Liver (tissue), 9 donors: ENCODE data around the gene CD300LG. TPM values are rescaled to one million over a fixed set of nuclear protein-coding genes. Genes with fewer than 3 reads are reported as not detected.

Source experiments
- DNase-seq: peaks from one replicate; pipeline ENCODE4 v3.0.0-alpha.2; 2017; ENCODE audit warnings: low spot score
- H3K27ac ChIP-seq, 2 donors: one replicate each; pipeline ENCODE4 v1.7.0; 2013; ENCODE audit warnings: inconsistent platforms in 2 of 2, low read length in 2 of 2, control low read depth in 1 of 2, low read depth in 1 of 2, mild to moderate bottlenecking in 1 of 2
- H3K27me3 ChIP-seq, 4 donors: one replicate each; pipeline versions ENCODE4 v1.6.1 to v1.7.0; 2013; ENCODE audit warnings: low read length in 3 of 4, inconsistent platforms in 1 of 4, mild to moderate bottlenecking in 1 of 4, moderate library complexity in 1 of 4; ENCODE audit not compliant: control insufficient read depth in 4 of 4, insufficient read depth in 4 of 4
- H3K36me3 ChIP-seq, 4 donors: one replicate each; pipeline versions ENCODE4 v1.6.1 to v1.7.0; 2013; ENCODE audit warnings: low read length in 3 of 4, mild to moderate bottlenecking in 3 of 4, low read depth in 1 of 4, moderate library complexity in 1 of 4; ENCODE audit not compliant: control insufficient read depth in 4 of 4, insufficient read depth in 3 of 4
- H3K4me1 ChIP-seq, 4 donors: one replicate each; pipeline versions ENCODE4 v1.6.1 to v1.7.0; 2013; ENCODE audit warnings: low read length in 3 of 4, mild to moderate bottlenecking in 3 of 4, moderate library complexity in 1 of 4; ENCODE audit not compliant: control insufficient read depth in 4 of 4, insufficient read depth in 4 of 4
- H3K4me3 ChIP-seq, 3 donors: one replicate each; pipeline versions ENCODE4 v1.6.1 to v1.7.0; 2013; ENCODE audit warnings: low read length in 3 of 3, control low read depth in 1 of 3, low read depth in 1 of 3, mild to moderate bottlenecking in 1 of 3
- H3K9ac ChIP-seq, 2 donors: one replicate each; pipeline ENCODE4 v1.7.0; 2013; ENCODE audit warnings: low read length in 2 of 2, mild to moderate bottlenecking in 2 of 2, moderate library complexity in 2 of 2, control low read depth in 1 of 2, low read depth in 1 of 2
- H3K9me3 ChIP-seq, 4 donors: one replicate each; pipeline versions ENCODE4 v1.6.1 to v1.7.0; 2013; ENCODE audit warnings: low read length in 3 of 4; ENCODE audit not compliant: control insufficient read depth in 4 of 4
- ATF3 ChIP-seq: IDR thresholded peaks from 2 replicates; pipeline ENCODE4 v1.6.1; 2016; ENCODE audit warnings: antibody characterized with exemption
- CTCF ChIP-seq: fragments of 150-350 bp; IDR thresholded peaks from 2 replicates; pipeline ENCODE4 v1.5.1; 2017; ENCODE audit warnings: improper control_type of control experiment, low read depth, low read length; ENCODE audit not compliant: missing input control
- EGR1 ChIP-seq, 2 donors: IDR thresholded peaks; 2 replicates each; pipeline ENCODE4 v1.6.1; 2016 to 2018; ENCODE audit warnings: antibody characterized with exemption in 2 of 2, low read depth in 2 of 2
- FOXA1 ChIP-seq: IDR thresholded peaks from 2 replicates; pipeline ENCODE4 v1.6.1; 2016; ENCODE audit warnings: antibody characterized with exemption
- FOXA2 ChIP-seq: IDR thresholded peaks from 2 replicates; pipeline ENCODE4 v1.6.1; 2016; ENCODE audit warnings: antibody characterized with exemption
- GABPA ChIP-seq, 2 donors: IDR thresholded peaks in 1 of 2; conservative IDR thresholded peaks in 1 of 2; 2 replicates each; pipeline ENCODE4 v1.6.1; 2016; ENCODE audit warnings: antibody characterized with exemption in 2 of 2, mild to moderate bottlenecking in 1 of 2, moderate library complexity in 1 of 2
- HNF4A ChIP-seq, 2 donors: conservative IDR thresholded peaks; 2 replicates each; pipeline ENCODE4 v1.6.1; 2016; ENCODE audit warnings: antibody characterized with exemption in 2 of 2, mild to moderate bottlenecking in 2 of 2
- HNF4G ChIP-seq: IDR thresholded peaks from 2 replicates; pipeline ENCODE4 v1.6.1; 2016; ENCODE audit warnings: antibody characterized with exemption
- JUND ChIP-seq, 2 donors: IDR thresholded peaks; 2 replicates each; pipeline ENCODE4 v1.6.1; 2016; ENCODE audit warnings: antibody characterized with exemption in 2 of 2
- NR2F2 ChIP-seq: IDR thresholded peaks from 2 replicates; pipeline ENCODE4 v1.6.1; 2016; ENCODE audit warnings: antibody characterized with exemption
- RAD21 ChIP-seq, 2 donors: IDR thresholded peaks; 2 replicates each; pipeline ENCODE4 v1.6.1; 2016; ENCODE audit warnings: antibody characterized with exemption in 2 of 2, mild to moderate bottlenecking in 2 of 2
- REST ChIP-seq: IDR thresholded peaks from 2 replicates; pipeline ENCODE4 v1.6.1; 2016; ENCODE audit warnings: antibody characterized with exemption, mild to moderate bottlenecking
- RXRA ChIP-seq, 2 donors: IDR thresholded peaks; 2 replicates each; pipeline ENCODE4 v1.6.1; 2017 to 2018; ENCODE audit warnings: antibody characterized with exemption in 2 of 2, mild to moderate bottlenecking in 1 of 2
- SP1 ChIP-seq: IDR thresholded peaks from 2 replicates; pipeline ENCODE4 v1.6.1; 2018; ENCODE audit warnings: antibody characterized with exemption, mild to moderate bottlenecking
- TAF1 ChIP-seq: conservative IDR thresholded peaks from 2 replicates; pipeline ENCODE4 v1.6.1; 2016; ENCODE audit warnings: antibody characterized with exemption, mild to moderate bottlenecking
- YY1 ChIP-seq: IDR thresholded peaks from 2 replicates; pipeline ENCODE4 v1.6.1; 2016; ENCODE audit warnings: antibody characterized with exemption, mild to moderate bottlenecking
- ZBTB33 ChIP-seq: IDR thresholded peaks from 2 replicates; pipeline ENCODE4 v1.6.1; 2016; ENCODE audit warnings: antibody characterized with exemption
- WGBS: extraction: QIAGEN DNeasy Blood & Tissue Kit; methylation state at CpG from one replicate; pipeline ENCODE4 v1.1.7; 2013; 5-methylcytosine and 5-hydroxymethylcytosine counted together
- polyA plus RNA-seq, 2 donors: library from polyadenylated mRNA; stranded (reverse) in 1 of 2; unstranded in 1 of 2; fragments of 200-250 nt in 1 of 2; fragments of >200 nt in 1 of 2; fragmentation: Nextera tagmentation in 1 of 2; extraction: Ambion mirVana in 1 of 2; gene quantifications; one replicate each; pipeline versions ENCODE4 v1.2.1 to v1.2.3, GENCODE V29; 2013 to 2015
- total RNA-seq, 2 donors: library from RNA; depleted of rRNA; stranded (reverse); fragments of >200 nt; gene quantifications; one replicate each; pipeline ENCODE4 v1.2.3, GENCODE V29; 2014
- donor health status: healthy.
- donor health status: healthy.
- donor health status: healthy.
- donor health status: healthy.
- donor health status: healthy.

The CD300LG gene
- total and polyA plus RNA-seq, 4 donors = 0.14 to 0.58 (median 0.20) TPM

GRCh38 chr17:43855061-43855460 lies 8.1 kb downstream of the CD300LG start:
- H3K9ac ChIP-seq = no peak overlapping the region
- no peak for DNase-seq
- TF ChIP-seq TAF1 (no peak), JUND (IDR thresholded peaks at IDR 0.05) (no peak), SP1 (no peak), FOXA2 (no peak), ZBTB33 (no peak), GABPA (IDR thresholded peaks at IDR 0.05 in 1 of 2, conservative IDR thresholded peaks at IDR 0.05 in 1 of 2) (no peak), HNF4A (conservative IDR thresholded peaks at IDR 0.05) (no peak), RAD21 (IDR thresholded peaks at IDR 0.05) (no peak), FOXA1 (no peak), ATF3 (no peak), RXRA (IDR thresholded peaks at IDR 0.05) (no peak), CTCF (no peak), REST (no peak), YY1 (no peak), EGR1 (IDR thresholded peaks at IDR 0.05; ENCODE audit: low read depth in 2 of 2) (no peak), NR2F2 (no peak)
- WGBS = 89% methylated on average over 9 of the region's 9 CpGs
- no peaks in the 10 kb centered on the region for H3K27me3 ChIP-seq
- no peak overlapping the region for H3K27ac ChIP-seq
- no peaks in the 10 kb centered on the region for H3K4me1 ChIP-seq
- no peak overlapping the region for H3K4me3 ChIP-seq
- no peaks in the 10 kb centered on the region for H3K36me3 ChIP-seq
- no peaks in the 10 kb centered on the region for H3K9me3 ChIP-seq

- WGBS = 94% methylated on average over 3 of the region's 3 CpGs
- Histone ChIP-seq H3K36me3 (no peaks in the 10 kb centered on the region), H3K4me1 (no peaks in the 10 kb centered on the region), H3K27me3 (no peaks in the 10 kb centered on the region), H3K4me3 (no peak overlapping the region), H3K27ac (no peak overlapping the region), H3K9ac (no peak overlapping the region), H3K9me3 (no peaks in the 10 kb centered on the region)
- no peak for TF ChIP-seq NR2F2
- TF ChIP-seq EGR1 (IDR thresholded peaks at IDR 0.05; ENCODE audit: low read depth in 2 of 2) = no peak
- TF ChIP-seq GABPA (IDR thresholded peaks at IDR 0.05 in 1 of 2, conservative IDR thresholded peaks at IDR 0.05 in 1 of 2) = no peak
- no peak for TF ChIP-seq HNF4G
- DNase-seq = no peak
Measured at GRCh38 chr17:43856141-43856540, 9.2 kb downstream of the CD300LG start.
